Activated B cell treated with CpG ODN at 0.5 μM for 24 hours (primary cell): ENCODE measurements around the gene PCNA. TPM values are rescaled to one million over a fixed set of nuclear protein-coding genes. Genes with fewer than 3 reads are reported as not detected.

Source experiments
- ATAC-seq: fragments of 200-7000 bp; cut with Tn5 transposase; one replicate; pipeline ENCODE4 v1.10.0; 2021; ENCODE audit warnings: low read depth, mild to moderate bottlenecking, moderate library complexity
- CTCF ChIA-PET: fragments of 350-600 bp; sonication (Branson Sonifier 250); formaldehyde crosslinking; loops from one replicate; lab custom pipeline; 2021; ENCODE audit warnings: antibody characterized with exemption; lab: Charles Lee
- POLR2A ChIA-PET: fragments of 350-600 bp; sonication (Branson Sonifier 250); formaldehyde crosslinking; loops from one replicate; lab custom pipeline; 2021; ENCODE audit warnings: antibody characterized with exemption; lab: Charles Lee
- DNase-seq: peaks from one replicate; pipeline ENCODE4 v3.0.0; 2022
- H3K27ac Mint-ChIP-seq: one replicate; pipeline ENCODE4 v1.8.0; 2020; ENCODE audit warnings: mixed read lengths
- H3K27me3 Mint-ChIP-seq: one replicate; pipeline ENCODE4 v1.8.0; 2021; ENCODE audit warnings: mixed read lengths
- H3K36me3 Mint-ChIP-seq: one replicate; pipeline ENCODE4 v1.8.0; 2021; ENCODE audit warnings: low read depth, mixed read lengths
- H3K4me1 Mint-ChIP-seq: one replicate; pipeline ENCODE4 v1.8.0; 2021; ENCODE audit warnings: mixed read lengths
- H3K4me3 Mint-ChIP-seq: one replicate; pipeline ENCODE4 v1.8.0; 2020; ENCODE audit warnings: mild to moderate bottlenecking, mixed read lengths
- H3K9me3 Mint-ChIP-seq: one replicate; pipeline ENCODE4 v1.8.0; 2020; ENCODE audit warnings: mixed read lengths
- CTCF ChIP-seq: fragments of 200-600 bp; IDR thresholded peaks from one replicate; pipeline ENCODE4 v1.8.0; 2022; ENCODE audit warnings: antibody characterized with exemption, mild to moderate bottlenecking
- intact Hi-C: fragments of 100-400 bp; cut with micrococcal nuclease; formaldehyde crosslinking; loops from one replicate; pipeline ENCODE4 v1.15.1; 2024
- total RNA-seq: library from RNA; stranded (reverse); gene quantifications from 2 replicates; pipeline ENCODE4 v1.2.3, GENCODE V29; 2022

Gene PCNA
- total RNA-seq, 1 donor from 2014 or later, result 62.0 TPM

- ChIA-PET CTCF (interaction anchor here (1.7 kb wide), 1 partner anchor 135 kb away, joined by 7 read pairs; no protein-coding TSS in a partner anchor), POLR2A (interaction anchor here (0.5 to 2.1 kb wide), 4 partner anchors 10 to 148 kb away, joined by 5 to 14 read pairs (median 8); no protein-coding TSS in a partner anchor)
- intact Hi-C loops, result loop anchor here (1.0 to 5.0 kb wide), 2 partner anchors 12 to 118 kb away; no protein-coding TSS in a partner anchor
- H3K4me1 Mint-ChIP-seq, result peaks cover 38% of the 10 kb centered on the region
- ATAC-seq (peak; percentile 83), DNase-seq (no peak)
- peak overlapping the region; percentile 42 for H3K4me3 Mint-ChIP-seq
- H3K9me3 Mint-ChIP-seq, result no peaks in the 10 kb centered on the region
- no peaks in the 10 kb centered on the region for H3K27me3 Mint-ChIP-seq
- H3K36me3 Mint-ChIP-seq, result peaks cover 6% of the 10 kb centered on the region
- H3K27ac Mint-ChIP-seq, result peak overlapping the region; percentile 85
- no peak for TF ChIP-seq CTCF
Measured at GRCh38 chr20:5090191-5090590, 29.6 kb downstream of the PCNA start.

DNA sequence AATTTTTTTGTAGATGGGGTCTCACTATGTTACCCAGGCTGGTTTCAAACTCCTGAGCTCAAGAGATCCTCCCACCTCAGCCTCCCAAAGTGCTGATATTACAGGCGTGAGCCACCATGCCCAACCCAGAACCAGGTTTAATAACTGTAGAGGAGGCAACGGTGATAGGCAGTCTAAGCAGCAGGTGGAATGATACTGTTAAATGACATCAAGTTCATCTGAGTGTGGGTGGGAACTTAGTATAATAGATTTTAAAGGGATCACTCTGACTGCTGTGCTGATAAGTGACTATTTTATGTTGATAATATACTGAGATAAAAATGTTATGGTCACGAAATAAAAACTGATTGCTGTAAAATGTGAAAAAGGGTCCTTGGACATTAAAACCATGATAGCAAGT, 31.1 kb downstream of the PCNA start:
- H3K9me3 Mint-ChIP-seq, result no peaks in the 10 kb centered on the region
- peaks cover 5% of the 10 kb centered on the region for H3K36me3 Mint-ChIP-seq
- no peak for TF ChIP-seq CTCF
- ChIA-PET CTCF (interaction anchor here (1.4 kb wide), 1 partner anchor 32 kb away, joined by 5 read pairs; no protein-coding TSS in a partner anchor), POLR2A (interaction anchor here (2.1 kb wide), 1 partner anchor 8 kb away, joined by 14 read pairs; no protein-coding TSS in a partner anchor)
- no peak for ATAC-seq
- intact Hi-C loops, result no loop called here
- no peak for DNase-seq
- H3K4me3 Mint-ChIP-seq, result no peak overlapping the region
- H3K27me3 Mint-ChIP-seq, result no peaks in the 10 kb centered on the region
- H3K4me1 Mint-ChIP-seq, result peaks cover 40% of the 10 kb centered on the region
- H3K27ac Mint-ChIP-seq, result peak overlapping the region; percentile 46

DNA sequence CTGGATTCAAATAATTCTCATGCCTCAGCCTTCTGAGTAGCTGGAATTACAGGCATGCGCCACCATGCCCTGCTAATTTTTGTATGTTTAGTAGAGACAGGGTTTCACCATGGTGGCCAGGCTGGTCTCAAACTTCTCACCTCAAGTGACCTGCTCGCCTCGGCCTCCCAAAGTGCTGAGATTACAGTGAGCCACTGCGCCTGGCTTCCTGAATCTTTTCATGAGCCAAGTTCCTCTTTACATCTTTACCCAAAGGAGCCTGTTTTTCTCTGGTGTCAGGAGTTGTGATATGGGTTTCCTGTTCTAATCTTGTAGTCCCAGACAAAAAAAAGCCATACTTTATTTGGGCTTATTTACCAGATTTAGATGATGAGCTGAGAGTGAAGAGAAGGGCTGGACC, 34.4 kb downstream of the PCNA start:
- TF ChIP-seq CTCF, result no peak
- POLR2A ChIA-PET, result interaction anchor here (0.7 to 1.1 kb wide), 2 partner anchors 96 to 392 kb away, joined by 3 to 19 read pairs; no protein-coding TSS in a partner anchor
- no peaks in the 10 kb centered on the region for H3K36me3 Mint-ChIP-seq
- CTCF ChIA-PET, result no interaction called here
- no peak overlapping the region for H3K27ac Mint-ChIP-seq
- ATAC-seq, result no peak
- H3K4me3 Mint-ChIP-seq, result no peak overlapping the region
- DNase-seq, result no peak
- no peaks in the 10 kb centered on the region for H3K9me3 Mint-ChIP-seq
- H3K27me3 Mint-ChIP-seq, result no peaks in the 10 kb centered on the region
- intact Hi-C loops, result no loop called here
- peaks cover 37% of the 10 kb centered on the region for H3K4me1 Mint-ChIP-seq

DNA sequence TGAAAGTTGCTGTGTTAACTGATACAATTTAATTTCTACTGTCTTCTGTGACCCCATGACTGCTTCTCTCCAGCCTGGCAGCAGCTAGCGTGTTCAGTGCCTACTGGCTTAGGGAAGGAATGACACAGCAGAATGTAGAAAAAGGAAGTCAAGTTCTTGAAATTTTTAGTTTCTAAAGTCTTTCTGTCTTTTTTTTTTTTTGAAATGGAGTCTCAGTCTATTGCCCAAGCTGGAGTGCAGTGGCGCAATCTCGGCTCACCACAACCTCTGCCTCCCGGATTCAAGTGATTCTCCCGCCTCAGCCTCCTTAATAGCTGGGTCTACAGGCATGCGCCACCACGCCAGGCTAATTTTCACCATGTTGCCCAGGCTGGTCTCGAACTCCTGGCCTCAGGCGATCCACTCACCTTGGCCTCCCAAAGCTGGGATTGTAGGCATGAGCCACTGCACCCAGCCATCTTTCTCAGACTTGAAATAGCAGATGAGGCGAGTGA, 39.3 kb downstream of the PCNA start:
- Mint-ChIP-seq H3K4me3 (peak overlapping the region; percentile 22), H3K9me3 (no peaks in the 10 kb centered on the region), H3K27me3 (no peaks in the 10 kb centered on the region), H3K4me1 (peaks cover 48% of the 10 kb centered on the region), H3K27ac (peak overlapping the region; percentile 92), H3K36me3 (no peaks in the 10 kb centered on the region)
- POLR2A ChIA-PET, result interaction anchor here (0.6 to 3.1 kb wide), 12 partner anchors 9 to 873 kb away, joined by 3 to 16 read pairs (median 4); partner anchors contain the start of genes CDS2 and PCNA
- DNase-seq (peak; percentile 21), ATAC-seq (peak; percentile 61)
- no peak for TF ChIP-seq CTCF
- intact Hi-C loops, result no loop called here
- CTCF ChIA-PET, result interaction anchor here (1.2 to 2.1 kb wide), 4 partner anchors 11 to 107 kb away, joined by 3 to 8 read pairs (median 4); no protein-coding TSS in a partner anchor

DNA sequence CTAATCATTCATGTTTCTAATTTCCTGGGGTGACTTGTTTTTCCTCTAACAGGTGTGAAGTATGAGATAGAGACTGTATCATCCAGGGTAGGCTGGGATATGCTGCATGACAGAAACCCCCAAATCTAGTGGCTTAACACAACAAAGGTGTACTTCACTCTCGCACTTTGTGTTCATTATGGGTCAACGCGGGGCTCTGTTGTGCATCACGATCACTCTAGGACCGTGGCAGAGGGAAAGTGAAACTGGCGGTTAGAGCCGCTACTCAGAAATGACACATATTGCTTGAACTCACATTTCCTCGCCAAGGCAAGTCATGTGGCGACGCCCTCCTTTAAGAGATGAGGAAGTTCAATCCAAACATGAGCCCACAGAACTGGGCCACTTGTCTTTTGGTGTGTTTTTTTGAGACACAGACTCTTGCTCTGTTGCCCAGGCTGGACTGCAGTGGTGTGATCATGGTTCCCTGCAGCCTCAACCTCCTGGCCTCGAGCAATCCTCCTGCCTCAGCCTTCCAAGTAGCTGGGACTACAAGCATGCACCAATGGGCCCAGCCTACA, 41.3 kb downstream of the PCNA start:
- Mint-ChIP-seq H3K27ac (peak overlapping the region; percentile 92), H3K9me3 (no peaks in the 10 kb centered on the region), H3K4me1 (peaks cover 55% of the 10 kb centered on the region), H3K27me3 (no peaks in the 10 kb centered on the region), H3K36me3 (no peaks in the 10 kb centered on the region), H3K4me3 (peak overlapping the region; percentile 71)
- POLR2A ChIA-PET, result interaction anchor here (0.8 to 3.1 kb wide), 3 partner anchors 11 to 91 kb away, joined by 3 to 14 read pairs (median 3); no protein-coding TSS in a partner anchor
- no peak for TF ChIP-seq CTCF
- CTCF ChIA-PET, result interaction anchor here (0.8 to 1.3 kb wide), 3 partner anchors 22 to 122 kb away, joined by 3 to 4 read pairs (median 3); no protein-coding TSS in a partner anchor
- ATAC-seq (peak; percentile 91), DNase-seq (peak; percentile 50)
- intact Hi-C loops, result loop anchor here (1.0 to 2.0 kb wide), 8 partner anchors 12 to 264 kb away; partner anchors contain the start of gene SLC23A2
